Lower leg skin (tissue), 3 donors: ENCODE data around the gene PLAAT1.

Source experiments
- CTCF ChIP-seq, 3 donors: fragments of 450-650 bp; IDR thresholded peaks; one replicate each; pipeline ENCODE4 v1.5.1; 2016; ENCODE audit warnings: antibody characterized with exemption in 3 of 3, mild to moderate bottlenecking in 3 of 3, moderate library complexity in 2 of 3
- POLR2A ChIP-seq, 2 donors: fragments of 450-650 bp; IDR thresholded peaks; one replicate each; pipeline ENCODE4 v1.6.1; 2016 to 2017; ENCODE audit warnings: antibody characterized with exemption in 2 of 2, mild to moderate bottlenecking in 1 of 2, moderate library complexity in 1 of 2

GRCh38 chr3:193292386-193292785, 51.4 kb downstream of the PLAAT1 start:
- no peak for TF ChIP-seq CTCF (IDR thresholded peaks at IDR 0.05)
- TF ChIP-seq POLR2A (IDR thresholded peaks at IDR 0.05), result no peak
